Germinal center (tissue), 1 donor: ENCODE results near the gene RFWD3.

Source experiments
- DNase-seq: peaks from one replicate; pipeline ENCODE4 v3.0.0; 2012; ENCODE audit warnings: mixed read lengths, low spot score

RFWD3 gene

GRCh38 chr16:74622005-74622404 is 44.7 kb downstream of the RFWD3 start:
- DNase-seq, result no peak

GRCh38 chr16:74617206-74617788 is 49.4 kb downstream of the RFWD3 start:
- DNase-seq, result no peak

DNA sequence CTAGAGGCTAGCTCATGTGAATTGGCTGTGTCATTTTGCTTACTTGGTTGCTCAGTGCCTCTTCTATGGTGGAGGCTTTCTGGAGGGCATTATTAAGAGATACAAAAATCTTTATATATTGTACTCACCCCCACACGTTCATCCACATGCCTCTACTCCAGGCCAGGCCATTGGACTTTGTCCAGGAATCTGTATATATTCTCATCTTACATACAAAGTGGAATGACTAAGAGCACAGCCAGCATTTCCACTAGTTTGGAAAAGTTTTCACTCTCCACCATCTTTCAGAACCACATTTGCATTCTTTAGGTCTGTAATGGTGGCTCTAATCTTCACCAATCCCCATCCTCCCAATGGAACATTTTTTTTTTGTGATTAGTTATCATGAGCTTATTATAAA is 55.0 kb downstream of the RFWD3 start:
- DNase-seq, result no peak

- no peak for DNase-seq
Observed at GRCh38 chr16:74608944-74609343, 57.7 kb downstream of the RFWD3 start.

DNA sequence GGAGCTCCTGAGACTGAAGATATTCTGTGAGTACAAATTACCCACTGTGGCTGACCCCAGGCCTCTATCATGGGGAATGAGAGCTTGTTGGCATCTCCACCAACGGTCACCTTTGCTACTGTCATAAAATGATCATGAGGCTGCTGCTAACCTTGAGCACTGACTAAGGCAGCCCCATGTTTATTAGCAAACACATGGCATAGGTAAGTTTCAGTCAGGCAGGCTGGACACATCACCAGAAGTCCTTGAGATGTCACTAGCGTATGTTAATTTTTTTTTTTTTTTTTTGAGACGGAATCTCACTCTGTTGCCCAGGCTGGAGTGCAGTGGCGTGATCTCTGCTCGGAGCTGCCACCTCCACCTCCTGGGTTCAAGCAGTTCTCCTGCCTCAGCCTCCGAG is 58.3 kb downstream of the RFWD3 start:
- DNase-seq, result no peak

DNA sequence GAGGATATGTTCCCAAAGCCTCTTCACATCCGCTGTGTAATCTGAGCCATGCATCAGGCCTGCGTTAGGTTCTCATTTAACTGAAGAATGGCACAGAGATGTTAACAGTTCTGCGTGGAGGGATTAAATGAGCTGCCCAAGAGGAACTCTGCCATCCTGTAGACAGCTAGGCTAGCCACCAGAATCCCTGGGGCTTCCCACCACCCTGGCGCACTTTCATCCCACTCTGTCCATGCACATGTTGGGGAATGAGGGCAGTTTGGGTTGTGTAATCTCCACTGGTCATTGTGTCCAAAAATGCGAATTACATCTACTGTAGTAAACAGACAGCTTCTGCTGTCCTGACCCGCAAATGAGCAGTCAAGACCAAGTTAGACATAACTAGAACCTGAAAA is 58.7 kb downstream of the RFWD3 start:
- DNase-seq, result no peak

DNA sequence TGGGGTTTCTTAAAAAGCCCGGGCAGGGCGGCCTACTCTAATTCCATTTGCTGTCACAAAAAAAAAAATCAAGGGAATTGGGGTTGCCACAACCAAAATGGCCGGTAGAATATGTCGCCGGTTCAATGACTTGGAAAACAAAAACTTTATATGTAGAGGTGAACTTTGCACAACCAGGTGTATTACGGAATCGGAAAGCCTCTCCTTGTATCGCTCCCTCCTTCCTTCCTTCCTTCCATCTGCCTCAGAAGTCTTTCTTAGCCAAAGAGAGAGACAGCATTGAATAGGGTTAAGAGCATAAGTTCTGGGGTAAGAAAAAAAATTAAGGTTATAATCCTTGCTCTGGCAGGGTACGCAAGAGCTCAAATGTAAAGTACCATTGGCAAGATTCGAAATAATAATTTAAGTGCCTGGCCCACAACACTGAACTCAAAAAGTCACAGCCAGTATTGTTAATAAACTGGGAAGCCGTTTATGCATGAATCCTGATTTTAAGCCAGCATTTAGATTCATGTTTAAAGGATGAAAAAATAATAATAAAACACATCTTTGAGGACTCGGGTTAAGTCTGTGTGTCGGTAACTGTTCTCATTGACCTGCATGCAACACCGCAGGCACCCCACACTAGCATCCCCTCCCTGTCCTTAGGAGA is 59.2 kb downstream of the RFWD3 start:
- no peak for DNase-seq

DNA sequence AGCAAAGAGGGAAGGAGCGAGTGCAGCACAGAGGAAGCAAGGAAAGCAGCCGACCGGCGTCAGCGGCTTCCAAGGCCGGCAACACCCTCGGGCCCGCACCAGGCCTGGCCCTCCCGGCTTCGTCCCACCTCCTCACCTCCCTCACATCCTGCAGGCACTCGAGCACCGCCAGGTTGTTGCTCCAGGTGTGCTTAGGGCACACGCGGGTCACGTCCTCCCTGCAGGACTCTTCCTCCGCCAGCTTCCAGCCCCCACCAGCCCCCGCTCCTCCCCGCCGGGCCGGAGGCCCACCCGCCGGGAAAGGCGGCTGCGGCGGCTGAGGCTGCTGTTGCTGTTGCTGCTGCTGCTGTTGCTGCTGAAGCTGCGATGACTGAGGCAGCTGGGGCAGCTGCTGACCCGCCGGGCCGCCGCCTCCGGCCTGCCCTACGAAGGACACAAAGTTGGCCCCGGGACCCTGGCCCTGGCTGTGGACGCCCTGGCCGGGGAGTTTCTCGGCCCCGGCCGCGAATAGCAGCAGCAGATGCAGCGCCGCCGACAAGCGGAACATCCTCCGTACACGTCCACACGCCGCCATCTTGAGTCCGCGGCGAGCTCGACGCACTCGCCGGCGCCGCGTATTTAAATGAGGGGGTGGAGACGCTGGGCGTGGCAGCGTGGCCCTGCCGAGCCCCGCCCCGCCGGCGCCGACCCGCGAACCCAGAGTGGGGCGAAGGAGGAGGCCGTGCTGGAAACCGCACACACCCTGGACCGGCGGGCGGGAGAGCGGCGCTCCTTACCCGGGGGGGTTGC is 60.0 kb downstream of the RFWD3 start, which contains the start of gene GLG1:
GLG1 (minus strand) TSS at position 594 of the 789 bp plus-strand sequence; CDS start at position 574, 20 bp downstream.
- peak; percentile 88 for DNase-seq

GRCh38 chr16:74605746-74606520 is 60.7 kb downstream of the RFWD3 start:
- DNase-seq, result no peak

DNA sequence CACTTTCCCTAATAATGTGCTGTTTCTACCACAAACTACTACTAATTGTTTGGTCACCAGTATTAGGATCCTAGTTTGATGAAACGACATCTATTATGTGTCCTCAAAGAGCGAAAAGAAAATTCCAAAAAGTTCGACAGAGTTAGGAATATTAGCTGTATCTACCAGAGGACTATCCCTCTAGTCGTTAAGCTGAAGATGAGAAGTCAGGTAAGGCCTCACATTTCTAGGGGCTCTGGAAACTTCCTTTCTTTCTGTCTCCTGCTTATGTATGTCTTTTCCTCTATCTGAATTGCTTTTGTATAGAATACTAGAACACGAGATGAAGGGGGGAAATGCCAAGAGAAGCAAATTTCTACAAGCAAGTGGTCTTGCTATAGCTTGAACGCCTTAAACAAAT is 61.3 kb downstream of the RFWD3 start:
- DNase-seq, result no peak

GRCh38 chr16:74603848-74604247 is 62.8 kb downstream of the RFWD3 start:
- DNase-seq, result no peak

- DNase-seq, result no peak
Observed at GRCh38 chr16:74601126-74601871, 65.4 kb downstream of the RFWD3 start.

DNA sequence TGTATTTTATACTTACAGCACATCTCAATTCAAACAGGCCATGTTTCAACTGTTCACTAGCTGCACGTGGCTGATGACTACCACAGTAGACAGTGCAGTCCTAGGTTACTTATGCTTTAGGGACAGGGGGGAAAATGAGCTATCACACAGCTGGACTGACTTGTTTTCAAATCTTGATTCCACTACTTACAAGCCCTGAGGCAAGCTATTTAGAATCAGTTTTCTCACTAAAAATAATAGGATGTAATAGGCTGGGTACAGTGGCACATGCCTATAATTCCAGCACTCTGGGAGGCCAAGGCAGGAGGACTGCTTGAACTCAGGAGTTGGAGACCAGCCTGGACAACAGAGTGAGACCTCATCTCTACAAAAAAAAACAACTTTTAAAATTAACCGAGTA is 70.1 kb downstream of the RFWD3 start:
- no peak for DNase-seq

DNA sequence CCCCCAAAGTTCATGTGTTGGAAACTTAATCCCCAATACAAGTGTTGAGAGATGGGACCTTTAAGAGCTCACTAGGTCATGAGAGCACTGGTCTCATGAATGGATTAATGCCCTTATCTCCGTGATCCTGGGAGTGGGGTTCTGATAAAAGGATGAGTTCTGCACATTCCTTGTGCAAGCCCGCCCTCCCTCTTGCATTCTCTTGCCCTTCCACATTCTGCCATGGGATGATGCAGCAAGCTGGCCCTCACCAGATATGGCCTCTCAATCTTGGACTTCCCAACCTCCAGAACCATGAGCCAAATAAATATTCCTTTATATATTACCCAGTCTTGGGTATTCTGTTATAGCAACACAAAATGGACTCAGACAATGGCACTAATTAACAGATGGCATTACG is 73.8 kb downstream of the RFWD3 start:
- DNase-seq, result no peak

GRCh38 chr16:74591876-74592650 is 74.6 kb downstream of the RFWD3 start:
- DNase-seq, result no peak

GRCh38 chr16:74586948-74587347 is 79.7 kb downstream of the RFWD3 start:
- DNase-seq, result no peak

- no peak for DNase-seq
Observed at GRCh38 chr16:74585846-74586443, 80.7 kb downstream of the RFWD3 start.

DNA sequence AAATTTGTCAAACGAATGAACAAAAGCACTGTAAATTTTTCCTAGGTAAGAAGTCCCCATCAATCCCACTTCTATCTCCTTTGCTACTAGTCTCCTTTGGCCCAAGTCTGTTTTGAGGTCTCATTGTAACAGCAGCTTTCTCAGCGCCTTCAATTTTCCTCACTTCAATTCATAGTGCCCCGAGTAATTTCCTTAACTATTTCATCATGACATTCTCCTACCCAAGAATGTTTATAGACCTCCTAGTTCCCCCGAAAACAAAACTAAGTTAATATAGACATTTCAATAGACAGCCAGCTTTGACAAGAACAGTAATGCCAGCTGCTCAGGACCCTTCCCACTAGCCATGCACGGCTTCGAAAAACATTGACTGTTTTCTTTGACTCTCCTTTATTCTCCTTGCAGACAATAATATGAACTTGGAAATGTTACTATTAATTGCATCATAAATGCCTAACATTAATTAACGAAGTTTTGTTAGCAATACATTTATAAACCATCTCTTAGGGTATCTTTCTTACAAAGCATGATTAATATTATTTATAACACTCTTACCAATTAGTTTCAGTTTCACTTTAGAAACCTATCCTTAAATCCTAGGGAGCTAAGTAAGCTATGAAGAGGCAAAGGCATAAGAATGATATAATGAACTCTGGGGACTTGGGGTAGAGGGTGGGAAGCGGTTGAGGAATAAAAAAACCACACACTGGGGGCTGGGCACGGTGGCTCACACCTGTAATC is 82.6 kb downstream of the RFWD3 start:
- DNase-seq, result no peak

GRCh38 chr16:74582970-74583369 is 83.7 kb downstream of the RFWD3 start:
- no peak for DNase-seq

- no peak for DNase-seq
Observed at GRCh38 chr16:74580833-74581232, 85.8 kb downstream of the RFWD3 start.
